ENCODE results near the gene TREH. TPM values are rescaled to one million over a fixed set of nuclear protein-coding genes. Genes with fewer than 3 reads are reported as not detected.
"Not testable (repeated sequence)": the region's sequence is repeated elsewhere in the genome, so short reads cannot be mapped to it uniquely, and the experiment has no call there.

Gene TREH
- total RNA-seq, 1 donor from 2014 or later: not detected

DNA sequence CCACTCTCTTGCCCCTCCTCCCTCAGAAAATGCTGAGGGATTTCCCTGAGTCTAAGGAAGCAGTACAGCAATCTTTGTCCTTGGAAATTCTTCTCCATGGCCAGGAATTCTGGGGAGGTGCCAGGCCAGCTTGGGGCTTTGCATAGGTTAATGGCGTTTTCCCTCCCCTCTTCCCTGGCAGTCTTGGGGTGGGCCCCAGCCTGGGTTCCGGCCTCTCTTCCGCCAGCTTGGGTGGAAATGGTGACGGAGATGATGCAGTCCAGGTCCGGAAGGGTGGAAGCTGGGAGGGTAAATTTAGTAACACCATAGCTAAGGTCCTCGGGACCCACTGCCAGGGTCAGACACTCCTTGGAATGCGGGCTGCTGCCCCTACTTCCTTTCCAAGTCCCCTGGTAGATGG, 67.1 kb downstream of the TREH start:
- DNase-seq (ENCODE audit: low read depth): no peak
- peaks cover 10% of the 10 kb centered on the region for H3K36me3 ChIP-seq (ENCODE audit: control insufficient read depth, insufficient read depth, low read length)
- H3K27me3 ChIP-seq (ENCODE audit: control insufficient read depth, insufficient read depth, low read length): no peaks in the 10 kb centered on the region
- TF ChIP-seq, protein P1, sequence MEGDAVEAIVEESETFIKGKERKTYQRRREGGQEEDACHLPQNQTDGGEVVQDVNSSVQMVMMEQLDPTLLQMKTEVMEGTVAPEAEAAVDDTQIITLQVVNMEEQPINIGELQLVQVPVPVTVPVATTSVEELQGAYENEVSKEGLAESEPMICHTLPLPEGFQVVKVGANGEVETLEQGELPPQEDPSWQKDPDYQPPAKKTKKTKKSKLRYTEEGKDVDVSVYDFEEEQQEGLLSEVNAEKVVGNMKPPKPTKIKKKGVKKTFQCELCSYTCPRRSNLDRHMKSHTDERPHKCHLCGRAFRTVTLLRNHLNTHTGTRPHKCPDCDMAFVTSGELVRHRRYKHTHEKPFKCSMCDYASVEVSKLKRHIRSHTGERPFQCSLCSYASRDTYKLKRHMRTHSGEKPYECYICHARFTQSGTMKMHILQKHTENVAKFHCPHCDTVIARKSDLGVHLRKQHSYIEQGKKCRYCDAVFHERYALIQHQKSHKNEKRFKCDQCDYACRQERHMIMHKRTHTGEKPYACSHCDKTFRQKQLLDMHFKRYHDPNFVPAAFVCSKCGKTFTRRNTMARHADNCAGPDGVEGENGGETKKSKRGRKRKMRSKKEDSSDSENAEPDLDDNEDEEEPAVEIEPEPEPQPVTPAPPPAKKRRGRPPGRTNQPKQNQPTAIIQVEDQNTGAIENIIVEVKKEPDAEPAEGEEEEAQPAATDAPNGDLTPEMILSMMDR (IDR thresholded peaks at IDR 0.05; ENCODE audit: insufficient read depth, low read length, poor library complexity, severe bottlenecking): no peak
- no peak overlapping the region for H3K4me3 ChIP-seq (ENCODE audit: low read depth, low read length)

DNA sequence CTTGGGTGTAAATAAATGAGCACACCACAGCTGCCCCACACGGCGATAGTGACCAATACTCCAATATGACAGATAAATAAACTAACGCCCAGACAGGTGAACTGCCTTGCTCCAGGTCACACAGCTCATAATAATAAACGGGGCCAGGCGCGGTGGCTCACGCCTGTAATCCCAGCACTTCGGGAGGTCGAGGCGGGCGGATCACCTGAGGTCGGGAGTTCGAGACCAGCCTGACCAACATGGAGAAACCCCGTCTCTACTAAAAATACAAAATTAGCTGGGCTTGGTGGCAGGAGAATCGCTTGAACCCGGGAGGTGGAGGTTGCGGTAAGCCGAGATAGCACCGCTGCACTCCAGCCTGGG, 68.0 kb downstream of the TREH start:
- not testable (repeated sequence) for H3K36me3 ChIP-seq (ENCODE audit: control insufficient read depth, insufficient read depth, low read length); DNase-seq (ENCODE audit: low read depth); H3K4me3 ChIP-seq (ENCODE audit: low read depth, low read length); H3K27me3 ChIP-seq (ENCODE audit: control insufficient read depth, insufficient read depth, low read length)

DNA sequence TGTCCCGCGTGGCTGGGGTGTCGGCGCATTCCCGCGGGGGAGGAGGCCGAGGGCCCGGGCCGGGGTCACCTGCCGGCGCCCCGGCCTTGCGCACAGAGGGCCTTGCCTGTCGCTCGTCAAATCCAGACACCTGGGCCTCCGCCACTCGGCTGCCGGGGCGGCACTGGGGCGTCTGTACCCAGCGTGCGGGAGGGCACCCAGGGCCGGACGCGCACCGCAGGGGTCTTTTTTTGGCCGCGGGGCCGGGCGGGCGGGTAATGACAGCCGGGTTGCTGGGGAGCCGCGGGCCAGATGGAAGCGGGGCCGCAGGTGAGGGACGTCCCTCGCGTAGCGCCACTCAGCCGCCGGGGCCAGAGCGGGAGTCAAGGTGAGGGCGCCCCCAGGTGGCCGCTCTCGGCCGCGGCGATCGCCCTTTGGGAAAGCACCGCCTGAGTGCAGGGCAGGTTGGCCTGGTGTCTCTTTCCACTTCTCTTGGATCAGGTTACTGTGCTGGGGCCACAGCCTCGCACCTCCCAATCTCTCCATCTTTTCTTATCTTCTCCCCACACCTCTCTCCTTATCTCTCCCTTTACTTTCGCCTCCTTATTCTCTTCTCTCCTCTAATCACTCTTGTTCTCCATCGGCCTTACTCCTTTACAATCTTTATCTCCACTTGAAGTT, 68.5 kb downstream of the TREH start:
- no peaks in the 10 kb centered on the region for H3K27me3 ChIP-seq (ENCODE audit: control insufficient read depth, insufficient read depth, low read length)
- TF ChIP-seq, protein P1 (IDR thresholded peaks at IDR 0.05; ENCODE audit: insufficient read depth, low read length, poor library complexity, severe bottlenecking): peak; percentile 87
- peaks cover 7% of the 10 kb centered on the region for H3K36me3 ChIP-seq (ENCODE audit: control insufficient read depth, insufficient read depth, low read length)
- no peak for DNase-seq (ENCODE audit: low read depth)
- H3K4me3 ChIP-seq (ENCODE audit: low read depth, low read length): peak overlapping the region; percentile 64

DNA sequence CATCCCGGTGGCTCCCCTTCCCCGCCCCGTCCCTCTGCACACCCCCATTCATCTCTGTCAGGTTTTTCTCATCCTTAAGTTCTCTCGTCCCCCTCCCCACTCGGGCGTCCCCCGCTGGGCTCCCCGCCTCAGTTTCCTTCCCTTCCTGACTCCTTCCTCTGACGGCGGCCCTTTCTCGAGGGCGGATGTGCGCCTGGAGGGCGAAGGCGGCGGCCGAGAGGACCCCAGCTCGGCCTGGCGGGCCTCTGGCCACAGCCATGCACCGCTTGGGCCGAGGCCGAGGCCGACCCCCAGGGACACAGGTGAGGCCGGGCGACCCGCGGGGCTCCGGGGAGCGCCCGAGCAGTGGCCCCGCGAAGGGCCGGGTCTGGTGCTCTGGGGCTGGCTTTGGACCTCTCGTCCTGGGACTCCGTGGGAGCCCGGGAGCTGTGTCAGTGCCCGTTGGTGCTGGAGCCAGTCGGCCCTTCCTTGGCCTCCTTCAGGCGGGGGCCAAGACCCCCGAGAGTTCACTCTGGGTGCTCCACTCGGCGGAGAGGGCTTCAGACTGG, 69.2 kb downstream of the TREH start:
- peaks cover 7% of the 10 kb centered on the region for H3K36me3 ChIP-seq (ENCODE audit: control insufficient read depth, insufficient read depth, low read length)

DNA sequence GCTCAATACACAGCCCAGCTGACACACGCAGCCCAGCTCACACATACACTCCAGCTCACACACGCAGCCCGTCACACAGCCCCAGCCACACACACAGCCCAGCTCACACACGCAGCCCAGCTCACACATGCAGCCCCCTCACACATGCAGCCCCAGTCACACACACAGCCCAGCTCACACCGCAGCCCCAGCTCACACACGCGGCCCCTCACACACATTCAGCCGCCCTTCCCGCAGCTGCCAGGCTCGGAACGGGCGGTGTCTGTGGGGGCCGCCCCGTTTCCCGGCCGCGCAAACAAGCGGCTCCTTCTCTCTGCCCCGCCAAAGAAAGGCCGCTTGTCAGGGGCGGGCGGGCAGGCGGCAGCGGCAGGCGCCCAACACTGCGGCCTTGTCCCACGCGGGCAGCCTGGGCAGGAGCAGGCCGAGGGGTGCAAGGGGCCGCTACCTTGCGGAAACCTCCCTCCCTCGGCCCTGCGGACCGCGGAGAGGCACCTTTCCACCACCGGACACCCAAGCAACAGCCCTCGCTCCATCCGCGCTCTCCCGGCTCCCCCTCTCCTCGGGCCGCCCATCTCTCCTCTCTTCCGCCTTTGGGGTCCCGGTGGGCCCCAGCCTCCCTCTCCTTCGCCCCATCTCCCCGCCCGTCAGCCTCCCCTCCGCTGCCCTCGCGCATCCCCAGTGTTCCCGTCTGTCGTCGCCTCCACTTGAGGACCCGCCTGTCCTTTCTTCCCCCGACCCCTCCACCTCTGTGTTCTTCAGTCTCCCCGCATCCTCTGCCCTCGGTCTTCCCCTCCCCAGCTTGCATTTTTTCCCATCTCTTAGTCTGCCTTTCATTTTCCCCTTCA, 69.8 kb downstream of the TREH start:
- H3K27me3 ChIP-seq (ENCODE audit: control insufficient read depth, insufficient read depth, low read length): no peaks in the 10 kb centered on the region
- no peak for DNase-seq (ENCODE audit: low read depth)
- TF ChIP-seq, protein P1 (IDR thresholded peaks at IDR 0.05; ENCODE audit: insufficient read depth, low read length, poor library complexity, severe bottlenecking): no peak
- peak overlapping the region; percentile 64 for H3K4me3 ChIP-seq (ENCODE audit: low read depth, low read length)
- H3K36me3 ChIP-seq (ENCODE audit: control insufficient read depth, insufficient read depth, low read length): peaks cover 7% of the 10 kb centered on the region

More for the DNA sequence above, 69.2 kb downstream of the TREH start:
- DNase-seq (ENCODE audit: low read depth): no peak
- peak overlapping the region; percentile 64 for H3K4me3 ChIP-seq (ENCODE audit: low read depth, low read length)
- TF ChIP-seq, protein P1 (IDR thresholded peaks at IDR 0.05; ENCODE audit: insufficient read depth, low read length, poor library complexity, severe bottlenecking): no peak
- H3K27me3 ChIP-seq (ENCODE audit: control insufficient read depth, insufficient read depth, low read length): no peaks in the 10 kb centered on the region
